HEK293T (cell line): ENCODE results near the gene VGLL3.

Experiments
- CTCF ChIA-PET: fragments of 350-600 bp; formaldehyde crosslinking; extraction: SDS; loops from one replicate; lab custom pipeline; 2021; ENCODE audit warnings: antibody characterized with exemption, inconsistent platforms; lab: Yijun Ruan, JAX
- POLR2A ChIA-PET: fragments of 350-600 bp; formaldehyde crosslinking; extraction: SDS; loops from one replicate; lab custom pipeline; 2020; ENCODE audit warnings: antibody characterized with exemption, inconsistent platforms; lab: Yijun Ruan, JAX
- DNase-seq: peaks from one replicate; pipeline ENCODE4 v3.0.0; 2012; ENCODE audit warnings: mixed read lengths; ENCODE audit errors: extremely low spot score
- ARNT ChIP-seq: fragments of 450-650 bp; IDR thresholded peaks from 2 replicates; pipeline ENCODE4 v1.6.1; 2017; ENCODE audit warnings: mild to moderate bottlenecking
- BHLHE40 ChIP-seq: fragments of 450-650 bp; IDR thresholded peaks from 2 replicates; pipeline ENCODE4 v1.6.1; 2016; ENCODE audit warnings: mild to moderate bottlenecking, moderate library complexity, borderline replicate concordance
- CTBP1 ChIP-seq: fragments of 450-650 bp; IDR thresholded peaks from 2 replicates; pipeline ENCODE4 v1.6.1; 2016; ENCODE audit warnings: borderline replicate concordance
- ELF4 ChIP-seq: fragments of 450-650 bp; IDR thresholded peaks from 2 replicates; pipeline ENCODE4 v1.6.1; 2017; ENCODE audit warnings: antibody characterized with exemption
- FOXA1 ChIP-seq: fragments of 450-650 bp; IDR thresholded peaks from 2 replicates; pipeline ENCODE4 v1.6.1; 2016; ENCODE audit warnings: mild to moderate bottlenecking
- FOXK2 ChIP-seq: fragments of 450-650 bp; IDR thresholded peaks from 2 replicates; pipeline ENCODE4 v1.6.1; 2016; ENCODE audit warnings: mild to moderate bottlenecking
- FOXM1 ChIP-seq: fragments of 450-650 bp; IDR thresholded peaks from 2 replicates; pipeline ENCODE4 v1.6.1; 2017; ENCODE audit warnings: mild to moderate bottlenecking, borderline replicate concordance
- HDGF ChIP-seq: fragments of 450-650 bp; IDR thresholded peaks from 2 replicates; pipeline ENCODE4 v1.6.1; 2017; ENCODE audit warnings: antibody characterized with exemption, borderline replicate concordance
- L3MBTL2 ChIP-seq: fragments of 450-650 bp; conservative IDR thresholded peaks from 2 replicates; pipeline ENCODE4 v1.6.1; 2016; ENCODE audit warnings: mild to moderate bottlenecking
- LEF1 ChIP-seq: fragments of 450-650 bp; IDR thresholded peaks from 2 replicates; pipeline ENCODE4 v1.6.1; 2017; ENCODE audit warnings: mild to moderate bottlenecking, borderline replicate concordance
- NFRKB ChIP-seq: fragments of 450-650 bp; IDR thresholded peaks from 2 replicates; pipeline ENCODE4 v1.6.1; 2016; ENCODE audit warnings: mild to moderate bottlenecking, moderate library complexity
- SP1 ChIP-seq: fragments of 450-650 bp; IDR thresholded peaks from 2 replicates; pipeline ENCODE4 v1.6.1; 2017
- SUZ12 ChIP-seq: fragments of 450-650 bp; IDR thresholded peaks from 2 replicates; pipeline ENCODE4 v1.6.1; 2016; ENCODE audit warnings: mild to moderate bottlenecking
- TARDBP ChIP-seq: fragments of 450-650 bp; IDR thresholded peaks from 2 replicates; pipeline ENCODE4 v1.6.1; 2016
- ZNF384 ChIP-seq: fragments of 450-650 bp; IDR thresholded peaks from 2 replicates; pipeline ENCODE4 v1.6.1; 2016
- TF ChIP-seq, protein P1 (sequence below): fragments of 450-650 bp; IDR thresholded peaks from 2 replicates; pipeline ENCODE4 v1.6.1; 2016

The VGLL3 gene

GRCh38 chr3:87001473-87002098 is 10.6 kb upstream of the VGLL3 start:
- ChIA-PET CTCF (no interaction called here), POLR2A (no interaction called here)
- DNase-seq, result no peak
- TF ChIP-seq ARNT, result no peak

DNA sequence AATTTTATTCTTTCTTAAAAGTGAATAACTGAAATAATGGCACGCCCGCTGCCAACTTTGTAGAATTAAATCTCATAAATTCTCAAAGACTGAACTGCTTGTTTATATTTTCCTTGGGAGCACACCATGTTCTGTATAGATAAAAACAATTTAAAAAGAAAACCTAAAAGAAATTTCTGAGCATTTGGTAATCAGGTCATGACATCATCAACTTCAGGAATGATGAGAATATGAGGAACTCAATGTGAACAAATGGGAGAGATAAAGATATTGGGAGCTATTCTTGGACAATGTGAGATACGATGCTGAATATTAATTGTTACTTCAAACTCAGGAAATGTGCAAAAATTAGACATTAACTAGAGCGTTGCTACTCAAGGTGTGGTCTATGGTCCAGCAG is 10.0 kb upstream of the VGLL3 start:
- TF ChIP-seq FOXK2, result no peak
- TF ChIP-seq NFRKB, result no peak
- POLR2A ChIA-PET, result no interaction called here
- CTCF ChIA-PET, result no interaction called here
- no peak for DNase-seq

DNA sequence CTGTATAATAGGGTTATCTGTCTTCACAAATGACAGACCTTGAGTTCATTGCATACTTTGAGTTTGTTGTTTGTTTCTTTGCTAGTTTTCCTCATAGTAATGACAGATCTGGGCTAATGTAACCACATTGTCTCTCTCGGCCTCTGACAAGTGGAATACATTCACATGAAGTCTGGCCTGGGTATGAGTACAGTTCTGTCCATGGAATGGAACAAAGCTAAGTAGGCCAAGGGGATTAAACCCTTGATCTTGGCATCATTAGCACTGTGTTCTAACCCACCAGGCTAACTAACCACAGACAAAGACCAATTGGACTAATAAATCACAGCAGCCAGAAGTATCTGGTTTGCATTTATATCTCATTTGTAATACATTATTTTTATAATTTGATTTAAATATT is 7.6 kb upstream of the VGLL3 start:
- TF ChIP-seq FOXK2 (no peak), ARNT (no peak), L3MBTL2 (no peak), TARDBP (no peak), ZNF384 (no peak), CTBP1 (no peak), LEF1 (no peak), NFRKB (no peak), HDGF (no peak), SUZ12 (no peak), ELF4 (no peak), FOXM1 (no peak), FOXA1 (no peak), SP1 (no peak), BHLHE40 (no peak)
- TF ChIP-seq, protein P1, sequence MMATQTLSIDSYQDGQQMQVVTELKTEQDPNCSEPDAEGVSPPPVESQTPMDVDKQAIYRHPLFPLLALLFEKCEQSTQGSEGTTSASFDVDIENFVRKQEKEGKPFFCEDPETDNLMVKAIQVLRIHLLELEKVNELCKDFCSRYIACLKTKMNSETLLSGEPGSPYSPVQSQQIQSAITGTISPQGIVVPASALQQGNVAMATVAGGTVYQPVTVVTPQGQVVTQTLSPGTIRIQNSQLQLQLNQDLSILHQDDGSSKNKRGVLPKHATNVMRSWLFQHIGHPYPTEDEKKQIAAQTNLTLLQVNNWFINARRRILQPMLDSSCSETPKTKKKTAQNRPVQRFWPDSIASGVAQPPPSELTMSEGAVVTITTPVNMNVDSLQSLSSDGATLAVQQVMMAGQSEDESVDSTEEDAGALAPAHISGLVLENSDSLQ, result no peak
- CTCF ChIA-PET, result no interaction called here
- DNase-seq, result no peak
- POLR2A ChIA-PET, result interaction anchor here (0.5 kb wide), 1 partner anchor 11 kb away, joined by 3 read pairs; no protein-coding TSS in a partner anchor

- POLR2A ChIA-PET, result no interaction called here
- CTCF ChIA-PET, result no interaction called here
- TF ChIP-seq SP1 (no peak), BHLHE40 (no peak), ZNF384 (no peak), LEF1 (no peak), TARDBP (no peak), L3MBTL2 (no peak)
- TF ChIP-seq, protein P1, result no peak
- no peak for DNase-seq
These were observed 5.5 kb upstream of the VGLL3 start for GRCh38 chr3:86996261-86996955.

DNA sequence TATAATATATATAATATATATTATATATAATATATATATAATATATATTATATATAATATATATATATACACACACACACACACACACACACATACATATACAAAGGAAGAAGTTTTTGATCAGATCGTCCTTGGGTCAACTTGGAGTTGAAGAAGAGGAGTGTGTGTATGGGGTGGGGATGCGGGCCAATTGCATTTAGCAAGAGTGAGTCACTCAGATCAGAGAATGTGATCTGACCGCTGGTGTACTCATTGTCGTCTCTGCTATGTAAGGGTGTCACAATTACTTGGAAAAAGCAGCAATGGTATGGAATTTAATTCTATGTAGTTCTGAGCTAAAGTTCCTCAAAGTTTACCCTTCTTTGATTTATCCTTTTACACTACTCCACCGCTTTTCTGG is 4.6 kb upstream of the VGLL3 start:
- POLR2A ChIA-PET, result no interaction called here
- no peak for DNase-seq
- TF ChIP-seq FOXM1 (no peak), SUZ12 (no peak), ELF4 (no peak), BHLHE40 (no peak), TARDBP (no peak), SP1 (no peak), ZNF384 (no peak), HDGF (no peak), CTBP1 (no peak), L3MBTL2 (no peak), LEF1 (no peak), NFRKB (no peak), FOXA1 (no peak), ARNT (no peak)
- TF ChIP-seq, protein P1, result no peak
- CTCF ChIA-PET, result no interaction called here

GRCh38 chr3:86993704-86994103 is 2.8 kb upstream of the VGLL3 start:
- ChIA-PET POLR2A (no interaction called here), CTCF (interaction anchor here (0.7 kb wide), 1 partner anchor 124 kb away, joined by 3 read pairs; no protein-coding TSS in a partner anchor)
- TF ChIP-seq SP1, result no peak
- no peak for TF ChIP-seq LEF1
- no peak for TF ChIP-seq TARDBP
- no peak for TF ChIP-seq BHLHE40
- TF ChIP-seq FOXM1, result no peak
- TF ChIP-seq, protein P1, result no peak
- TF ChIP-seq HDGF, result no peak
- no peak for TF ChIP-seq ARNT
- no peak for TF ChIP-seq FOXK2
- TF ChIP-seq ZNF384, result no peak
- DNase-seq, result no peak
